Fibroblast of pulmonary artery (primary cell): Measurements from ENCODE around the gene MRPL37.

Experiments used
- DNase-seq: peaks from one replicate; pipeline ENCODE4 v3.0.0-alpha.2; 2010; ENCODE audit warnings: low read depth
- H3K4me3 ChIP-seq: replicated peaks from 2 replicates; pipeline ENCODE4 v1.5.1; 2011; ENCODE audit warnings: low read depth, mild to moderate bottlenecking, control low read depth, low read length, moderate library complexity
- TF ChIP-seq, protein P1 (sequence below): IDR thresholded peaks from 2 replicates; pipeline ENCODE4 v1.5.1; 2011; ENCODE audit warnings: mild to moderate bottlenecking, control low read depth, low read length, inconsistent platforms; ENCODE audit errors: missing control alignments

The MRPL37 gene

DNA sequence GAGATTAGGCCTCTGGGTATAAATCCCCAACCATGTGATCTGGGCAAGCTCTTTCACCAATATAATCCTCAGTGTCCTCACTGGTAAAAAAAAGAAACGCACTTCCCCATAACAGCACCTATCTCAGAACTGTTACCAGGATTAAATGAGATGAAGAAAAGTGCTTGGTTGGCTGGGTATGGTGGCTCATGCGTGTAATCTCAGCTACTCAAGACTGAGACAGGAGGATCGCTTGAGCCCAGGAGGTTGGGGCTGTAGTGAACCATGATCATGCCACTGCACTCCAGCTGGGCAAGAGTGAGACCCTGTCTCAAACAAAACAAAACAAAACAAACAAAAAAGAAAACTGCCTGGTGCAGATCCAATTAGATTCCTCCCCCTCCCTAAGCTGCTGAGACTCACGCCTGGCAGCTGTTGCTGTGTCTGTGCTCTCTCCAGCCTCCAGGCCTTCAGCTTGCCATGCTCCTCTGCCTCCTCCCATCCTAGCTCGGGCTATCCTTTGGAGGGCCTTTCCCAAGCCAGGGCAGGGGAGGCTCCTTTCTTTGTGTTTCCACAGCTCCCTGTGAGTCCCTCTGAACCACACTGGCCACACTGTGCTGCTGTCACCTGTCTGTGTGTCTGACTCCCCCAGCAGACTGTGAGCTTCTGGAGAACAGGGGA is 19.1 kb upstream of the MRPL37 start:
- DNase-seq, result no peak
- H3K4me3 ChIP-seq, result no peak overlapping the region
- TF ChIP-seq, protein P1, sequence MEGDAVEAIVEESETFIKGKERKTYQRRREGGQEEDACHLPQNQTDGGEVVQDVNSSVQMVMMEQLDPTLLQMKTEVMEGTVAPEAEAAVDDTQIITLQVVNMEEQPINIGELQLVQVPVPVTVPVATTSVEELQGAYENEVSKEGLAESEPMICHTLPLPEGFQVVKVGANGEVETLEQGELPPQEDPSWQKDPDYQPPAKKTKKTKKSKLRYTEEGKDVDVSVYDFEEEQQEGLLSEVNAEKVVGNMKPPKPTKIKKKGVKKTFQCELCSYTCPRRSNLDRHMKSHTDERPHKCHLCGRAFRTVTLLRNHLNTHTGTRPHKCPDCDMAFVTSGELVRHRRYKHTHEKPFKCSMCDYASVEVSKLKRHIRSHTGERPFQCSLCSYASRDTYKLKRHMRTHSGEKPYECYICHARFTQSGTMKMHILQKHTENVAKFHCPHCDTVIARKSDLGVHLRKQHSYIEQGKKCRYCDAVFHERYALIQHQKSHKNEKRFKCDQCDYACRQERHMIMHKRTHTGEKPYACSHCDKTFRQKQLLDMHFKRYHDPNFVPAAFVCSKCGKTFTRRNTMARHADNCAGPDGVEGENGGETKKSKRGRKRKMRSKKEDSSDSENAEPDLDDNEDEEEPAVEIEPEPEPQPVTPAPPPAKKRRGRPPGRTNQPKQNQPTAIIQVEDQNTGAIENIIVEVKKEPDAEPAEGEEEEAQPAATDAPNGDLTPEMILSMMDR, result no peak

- no peak for DNase-seq
- H3K4me3 ChIP-seq, result no peak overlapping the region
- TF ChIP-seq, protein P1, result no peak
These were observed 13.9 kb upstream of the MRPL37 start for GRCh38 chr1:54186056-54186455.

DNA sequence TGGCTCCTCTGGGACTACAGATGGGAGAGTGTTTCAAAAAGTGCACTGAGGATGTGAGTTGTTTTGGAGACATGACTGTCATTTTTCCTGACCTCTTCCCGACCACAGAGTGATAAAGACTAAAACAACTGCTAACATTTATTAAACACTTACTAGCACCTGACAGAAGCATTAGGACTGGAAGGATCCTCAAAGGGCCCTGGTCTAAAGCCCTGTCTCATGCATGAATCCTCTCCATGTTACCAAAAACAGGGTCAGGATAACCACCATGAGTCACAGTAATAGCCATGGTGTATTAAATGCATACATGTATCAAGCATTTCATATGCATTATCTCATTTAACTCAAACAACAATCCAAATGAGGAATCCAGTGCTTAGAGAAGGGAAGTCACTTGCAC is 11.7 kb upstream of the MRPL37 start:
- no peak for DNase-seq
- H3K4me3 ChIP-seq, result no peak overlapping the region
- TF ChIP-seq, protein P1, result no peak

- H3K4me3 ChIP-seq, result no peak overlapping the region
- TF ChIP-seq, protein P1, result no peak
- DNase-seq, result no peak
These were observed 9.4 kb upstream of the MRPL37 start for GRCh38 chr1:54190526-54190925.

GRCh38 chr1:54191525-54191924 is 8.4 kb upstream of the MRPL37 start:
- TF ChIP-seq, protein P1, result no peak
- no peak overlapping the region for H3K4me3 ChIP-seq
- DNase-seq, result no peak

GRCh38 chr1:54193453-54193852 is 6.5 kb upstream of the MRPL37 start:
- no peak for DNase-seq
- no peak overlapping the region for H3K4me3 ChIP-seq
- TF ChIP-seq, protein P1, result no peak

DNA sequence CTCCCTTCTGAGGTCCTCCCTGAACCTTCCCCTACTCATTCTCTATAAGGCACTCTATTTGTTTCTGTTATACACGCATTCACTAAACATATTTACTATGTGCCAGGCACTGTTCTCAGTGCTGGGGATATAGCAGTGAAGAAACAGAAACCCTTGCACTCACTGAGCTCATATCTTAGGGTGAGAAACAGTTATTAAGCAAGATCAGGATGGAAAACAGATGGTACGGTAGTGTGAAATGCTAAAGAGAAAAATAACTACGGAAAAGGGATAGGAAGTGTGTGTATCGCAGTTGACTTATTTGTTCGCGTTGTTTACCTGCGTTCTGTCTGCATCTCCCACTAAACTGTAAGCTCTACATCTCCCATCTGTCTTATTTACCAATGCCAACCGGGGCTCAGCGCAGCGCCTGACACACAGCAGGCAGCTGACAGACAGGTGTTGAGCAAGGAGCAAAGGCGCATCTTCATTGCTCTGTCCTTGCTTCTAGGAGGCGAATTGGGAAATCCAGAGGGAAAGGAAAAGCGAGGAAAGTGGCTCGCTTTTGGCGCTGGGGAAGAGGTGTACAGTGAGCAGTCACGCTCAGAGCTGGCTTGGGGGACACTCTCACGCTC is 709 bp upstream of the MRPL37 start:
- H3K4me3 ChIP-seq, result peak overlapping the region; percentile 97
- DNase-seq, result no peak
- TF ChIP-seq, protein P1, result no peak
